Daoy (cell line): ENCODE measurements around the gene NR3C2. TPM values are rescaled to one million over a fixed set of nuclear protein-coding genes. Genes with fewer than 3 reads are reported as not detected.
"Not testable (repeated sequence)": the region's sequence is repeated elsewhere in the genome, so short reads cannot be mapped to it uniquely, and the experiment has no call there.

ENCODE experiments used
- DNase-seq: peaks from one replicate; pipeline ENCODE4 v3.0.0-alpha.2; 2015; ENCODE audit warnings: low read depth
- total RNA-seq: library from RNA; depleted of rRNA; stranded (reverse); fragments of >200 nt; shearing (Covaris generic); gene quantifications from 2 replicates; pipeline ENCODE4 v1.2.3, GENCODE V29; 2014

NR3C2 gene
- total RNA-seq, 1 experiment from 2014 or later = 0.34 TPM

DNA sequence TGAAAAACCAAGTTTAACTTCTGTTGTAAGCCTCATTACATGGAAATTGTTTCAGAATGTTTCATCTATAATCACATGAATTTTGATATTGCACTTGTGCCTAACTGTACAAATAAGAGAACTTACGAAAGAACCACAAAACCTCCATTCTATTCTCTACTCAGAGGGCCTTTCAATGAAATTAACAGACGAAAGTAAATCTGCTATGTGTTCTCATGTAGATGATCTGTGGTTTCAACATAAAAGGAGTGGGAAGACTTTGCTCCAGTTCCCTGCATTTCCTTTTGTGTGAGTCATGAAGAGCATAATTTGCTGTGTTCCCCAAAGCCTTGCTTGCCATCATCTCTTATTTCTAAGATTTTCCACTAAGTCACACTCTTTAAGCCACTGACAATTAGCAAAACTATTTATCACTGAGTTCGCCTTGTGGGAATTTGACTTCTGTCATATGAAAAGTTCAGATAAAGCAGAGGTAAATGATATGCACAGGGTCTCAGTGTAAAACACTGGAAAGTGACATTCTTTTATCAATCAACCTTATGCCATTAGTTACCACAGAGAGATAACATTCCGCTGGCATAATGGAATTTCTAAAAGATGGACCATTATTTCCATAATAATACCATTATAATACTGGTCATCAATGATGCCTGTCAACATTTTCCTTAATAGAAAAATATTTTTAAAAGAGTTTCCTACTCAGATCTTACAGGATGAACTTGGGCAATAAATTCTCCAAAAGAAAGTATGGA, 329.8 kb downstream of the NR3C2 start:
- DNase-seq = peak; percentile 22

DNA sequence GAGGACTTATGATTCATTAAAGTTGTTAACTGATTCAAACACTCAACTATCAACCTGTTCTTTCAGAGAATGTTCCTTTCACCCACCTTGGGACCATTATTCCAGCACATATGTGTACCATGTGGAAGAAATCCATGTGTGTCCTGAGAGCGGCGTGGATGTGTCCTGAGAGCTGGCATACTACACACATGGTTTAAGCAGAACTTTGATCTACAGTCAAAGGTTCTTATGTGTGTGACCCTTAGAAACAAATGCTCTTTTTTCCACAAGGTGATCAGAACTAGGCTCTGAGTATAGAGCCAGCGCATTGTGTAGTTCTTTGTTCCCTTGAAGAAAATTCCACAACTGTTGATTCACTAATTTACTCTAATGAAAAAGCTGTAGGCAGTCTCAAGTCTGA, 332.0 kb downstream of the NR3C2 start:
- no peak for DNase-seq

DNA sequence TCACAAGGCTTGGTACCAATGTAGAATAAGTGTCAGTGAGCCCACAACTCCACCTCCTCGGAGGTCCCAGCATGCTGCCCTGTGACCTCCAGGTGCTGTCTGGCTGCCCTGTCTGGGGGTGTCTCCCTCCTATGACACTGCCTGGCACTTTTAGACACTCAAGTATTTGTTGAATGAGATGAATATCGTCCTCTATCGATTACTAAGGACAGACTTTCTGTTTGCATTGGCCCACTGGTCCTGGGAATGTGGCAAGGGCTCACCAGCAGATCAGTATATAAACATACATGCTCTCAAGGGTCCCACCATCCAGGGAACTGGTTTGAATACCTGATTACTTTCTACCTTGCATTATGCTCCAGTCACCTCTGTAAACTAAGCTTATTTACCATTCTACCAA, 333.0 kb downstream of the NR3C2 start:
- no peak for DNase-seq

DNA sequence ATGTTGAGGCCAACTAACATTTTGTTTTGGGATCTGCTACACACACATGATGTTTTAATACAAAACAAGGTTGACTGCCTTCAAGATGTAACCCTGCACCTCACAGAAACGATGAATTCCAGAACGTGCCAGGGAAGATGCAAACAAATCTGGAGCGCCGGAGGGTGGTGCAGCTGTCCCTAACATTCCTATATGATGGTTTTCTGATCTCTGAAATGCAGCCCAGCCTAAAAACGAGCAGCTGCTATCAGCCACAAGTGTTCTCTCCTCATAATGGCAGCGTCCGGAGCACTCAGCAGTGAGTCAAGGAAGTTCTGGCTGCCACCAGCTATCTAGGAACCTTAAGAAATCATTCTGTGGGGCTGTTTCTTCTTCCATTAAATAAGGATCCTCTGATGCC, 333.4 kb downstream of the NR3C2 start:
- no peak for DNase-seq

DNA sequence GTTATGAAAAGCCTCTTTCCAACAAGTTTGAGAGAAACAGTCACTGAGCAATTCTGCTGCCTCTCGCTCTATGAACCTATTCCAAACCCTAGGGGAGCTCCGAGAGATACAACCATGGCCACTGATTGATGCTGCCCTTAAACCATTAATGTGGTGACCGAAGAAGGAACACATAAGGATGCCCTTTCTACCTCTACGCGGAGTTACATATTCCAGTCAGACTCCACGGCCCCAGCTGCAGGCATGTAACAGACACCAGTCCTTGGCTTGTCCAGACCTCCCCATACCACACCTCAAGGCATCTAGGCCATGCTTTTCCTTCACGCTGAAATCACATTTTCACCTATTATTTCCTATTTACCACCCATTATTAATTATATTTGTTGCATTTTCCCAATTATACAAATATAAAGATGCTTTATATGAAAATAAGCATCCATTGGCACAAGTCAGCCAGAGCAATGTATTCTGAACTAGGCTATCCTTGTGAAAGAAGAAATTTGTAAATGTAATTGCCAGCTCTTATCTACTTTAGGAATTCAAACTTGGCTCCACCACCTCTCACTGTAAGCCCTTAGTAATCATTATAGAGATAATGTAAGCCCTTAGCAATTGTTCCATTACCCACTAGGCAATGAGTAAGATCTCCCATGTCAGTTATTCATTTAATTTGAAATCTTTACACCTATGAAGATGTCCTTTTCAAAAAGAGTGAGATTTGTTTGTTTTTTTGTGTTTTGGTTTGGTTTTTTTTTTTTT, 338.4 kb downstream of the NR3C2 start:
- no peak for DNase-seq

DNA sequence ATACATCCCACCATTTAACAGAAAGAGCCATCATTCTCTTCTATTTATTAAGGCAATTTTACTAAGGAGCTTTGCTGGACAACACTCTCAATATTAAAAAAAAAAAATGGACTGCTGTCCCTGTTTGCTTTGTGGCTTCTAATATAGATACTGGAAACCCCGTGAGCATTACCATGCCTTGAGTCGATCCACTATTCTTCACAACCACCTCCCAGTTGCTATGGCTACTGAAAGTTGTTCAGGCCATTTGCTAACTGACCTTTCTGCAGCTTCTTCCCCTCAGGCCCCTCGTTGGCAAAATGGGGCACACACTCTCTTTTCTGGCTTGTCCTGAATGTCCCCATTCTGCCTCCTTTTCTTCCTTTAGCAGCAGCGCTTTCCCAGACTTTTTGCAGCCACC, 340.4 kb downstream of the NR3C2 start:
- DNase-seq = no peak

DNA sequence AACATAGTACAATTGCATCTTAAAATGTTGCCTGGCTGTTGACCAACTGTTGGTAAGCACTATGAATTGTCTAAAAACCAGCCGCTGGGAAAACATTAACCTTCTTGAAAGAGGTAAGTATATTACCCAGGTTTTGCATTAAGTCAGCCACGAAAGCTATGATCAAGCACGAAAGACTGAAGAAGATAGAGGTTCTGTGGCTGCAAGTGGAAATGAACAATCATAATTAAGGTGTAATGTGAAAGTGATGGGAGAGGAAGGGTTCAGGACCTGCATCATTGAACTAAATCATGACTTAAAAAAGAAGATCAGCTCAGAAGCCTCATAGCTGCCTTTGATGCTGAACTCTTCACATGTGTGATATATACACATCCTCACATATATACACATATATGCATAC, 341.0 kb downstream of the NR3C2 start:
- no peak for DNase-seq

DNA sequence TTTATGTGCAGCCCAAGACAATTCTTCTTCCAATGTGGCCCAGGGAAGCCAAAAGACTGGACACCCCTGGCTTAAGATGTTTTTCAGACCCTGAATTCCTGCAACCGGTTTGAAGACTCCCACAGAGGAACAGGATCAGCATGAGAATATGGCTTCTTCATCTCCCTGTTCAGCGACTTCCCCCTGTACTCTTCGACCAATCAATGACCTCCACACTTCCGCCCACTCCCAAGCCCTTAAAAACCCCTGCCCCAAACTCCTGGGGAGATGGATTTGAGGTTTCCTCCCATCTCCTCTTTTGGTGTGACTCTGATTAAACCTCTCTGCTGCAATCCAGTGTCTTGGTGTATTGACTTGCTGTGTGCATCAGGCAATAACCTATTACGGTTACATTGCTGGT, 344.4 kb downstream of the NR3C2 start:
- no peak for DNase-seq

DNA sequence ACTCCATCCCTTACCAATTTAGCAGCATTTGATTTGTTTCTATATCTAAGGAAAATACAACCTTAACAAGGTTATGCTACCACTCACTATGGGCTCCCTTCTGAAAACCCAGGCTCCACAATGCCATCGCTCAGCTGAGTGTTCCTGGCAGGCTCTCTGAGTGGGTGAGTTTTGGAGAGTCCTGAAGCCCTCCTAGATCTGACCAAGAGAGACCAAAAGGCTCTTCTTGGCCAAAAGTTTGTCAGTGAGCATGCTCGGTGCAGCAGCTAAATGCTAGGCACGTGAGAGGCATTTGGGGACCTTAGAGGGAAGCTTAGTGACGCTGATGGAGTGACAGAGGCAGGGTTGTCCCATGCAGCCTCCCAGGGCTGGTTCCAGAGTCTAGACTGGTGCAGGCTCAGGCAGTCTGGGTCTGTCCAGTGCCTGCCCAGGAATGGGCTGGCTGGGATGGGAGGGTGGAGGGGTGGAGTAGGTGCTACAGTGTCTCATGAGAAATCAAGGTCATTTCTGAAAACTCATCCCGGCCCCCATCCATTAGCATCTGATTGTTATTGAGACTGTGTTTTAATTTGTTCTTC, 346.8 kb downstream of the NR3C2 start:
- DNase-seq = no peak

DNA sequence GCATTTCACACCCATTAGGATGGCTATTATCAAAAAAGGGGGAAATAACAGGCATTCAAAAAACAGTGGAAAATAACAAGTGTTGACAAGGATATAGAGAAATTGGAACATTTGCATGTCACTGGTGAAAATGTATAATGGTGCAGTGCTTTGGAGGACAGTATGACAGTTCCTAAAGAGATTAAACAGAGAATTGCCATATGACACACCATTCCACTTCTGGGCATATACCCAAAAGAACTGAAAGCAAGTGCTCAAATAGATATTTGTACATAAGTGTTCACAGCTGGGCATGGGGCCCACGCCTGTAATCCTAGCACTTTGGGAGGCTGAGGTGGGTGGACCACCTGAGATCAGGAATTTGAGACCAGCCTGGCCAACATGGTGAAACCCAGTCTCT, 348.1 kb downstream of the NR3C2 start:
- no peak for DNase-seq

DNA sequence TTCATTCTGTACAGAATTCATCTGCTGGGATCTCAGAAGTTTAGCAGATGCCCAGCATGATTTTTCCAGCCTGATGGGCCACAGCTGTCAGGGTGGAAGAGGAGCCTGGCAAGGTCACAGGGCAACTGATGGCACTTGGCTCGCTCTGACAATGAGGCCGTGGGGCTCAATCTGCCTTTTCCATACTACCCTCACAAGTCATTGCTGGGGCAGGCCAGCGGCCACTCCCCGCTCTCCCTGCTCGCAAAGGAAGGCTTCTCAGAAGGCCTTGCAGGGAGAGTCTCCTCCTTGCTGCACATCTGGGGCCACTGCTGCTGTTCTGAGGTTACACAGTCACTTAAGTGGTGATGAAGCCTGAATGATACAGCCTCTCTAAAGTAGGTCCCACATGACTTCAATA, 349.1 kb downstream of the NR3C2 start:
- no peak for DNase-seq

DNA sequence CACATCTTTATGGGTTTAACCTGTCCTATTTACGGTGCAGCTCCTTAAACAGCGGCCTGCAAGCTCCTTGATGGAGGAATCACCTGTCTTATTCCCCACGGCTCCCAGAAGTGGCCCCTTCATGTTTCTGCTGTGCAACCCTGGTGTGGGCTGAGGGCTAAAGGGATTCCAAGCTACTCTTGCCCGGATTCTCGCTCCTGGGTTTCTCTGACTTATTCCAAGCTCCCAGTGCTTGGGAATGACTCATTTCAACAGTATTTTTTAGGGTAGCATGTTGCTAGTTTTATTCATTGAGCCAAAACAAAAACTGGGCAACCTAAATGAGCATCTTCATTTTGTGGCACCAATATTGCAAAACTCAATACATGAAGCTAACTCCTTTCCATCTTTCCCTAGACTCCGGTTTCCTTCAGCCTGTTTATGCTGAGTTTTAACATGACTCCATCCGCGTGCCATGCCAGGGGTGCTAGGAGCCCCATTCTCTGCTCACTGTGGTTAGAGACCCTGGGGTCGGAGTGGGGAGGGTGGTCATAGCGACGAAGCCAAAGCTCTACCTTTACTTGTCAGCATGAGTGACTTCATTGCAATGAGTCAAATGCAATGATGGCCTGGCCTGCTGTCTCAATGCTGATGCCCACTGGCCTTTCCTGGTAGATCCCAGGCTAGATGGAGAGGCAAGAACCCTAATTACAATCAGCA, 349.7 kb downstream of the NR3C2 start:
- no peak for DNase-seq

DNA sequence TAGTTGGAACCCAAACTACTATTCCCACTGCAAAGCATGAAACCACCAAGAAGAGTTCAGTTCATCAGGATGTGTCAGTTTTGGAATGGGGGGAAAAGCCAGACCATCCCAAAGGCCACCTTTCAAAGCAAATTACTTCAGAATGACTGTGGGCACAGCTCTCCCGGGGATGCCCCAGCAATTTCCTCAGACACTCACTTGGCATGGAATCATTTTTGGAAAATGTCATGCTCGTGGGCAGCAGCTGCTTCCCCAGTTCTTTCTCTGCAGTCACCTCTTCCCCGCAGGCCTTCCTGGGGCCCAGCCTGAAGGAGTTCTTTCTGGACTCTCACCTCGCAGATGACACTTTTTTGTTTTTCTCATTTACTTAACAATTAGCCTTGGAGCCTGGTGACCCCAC, 350.3 kb downstream of the NR3C2 start:
- no peak for DNase-seq

DNA sequence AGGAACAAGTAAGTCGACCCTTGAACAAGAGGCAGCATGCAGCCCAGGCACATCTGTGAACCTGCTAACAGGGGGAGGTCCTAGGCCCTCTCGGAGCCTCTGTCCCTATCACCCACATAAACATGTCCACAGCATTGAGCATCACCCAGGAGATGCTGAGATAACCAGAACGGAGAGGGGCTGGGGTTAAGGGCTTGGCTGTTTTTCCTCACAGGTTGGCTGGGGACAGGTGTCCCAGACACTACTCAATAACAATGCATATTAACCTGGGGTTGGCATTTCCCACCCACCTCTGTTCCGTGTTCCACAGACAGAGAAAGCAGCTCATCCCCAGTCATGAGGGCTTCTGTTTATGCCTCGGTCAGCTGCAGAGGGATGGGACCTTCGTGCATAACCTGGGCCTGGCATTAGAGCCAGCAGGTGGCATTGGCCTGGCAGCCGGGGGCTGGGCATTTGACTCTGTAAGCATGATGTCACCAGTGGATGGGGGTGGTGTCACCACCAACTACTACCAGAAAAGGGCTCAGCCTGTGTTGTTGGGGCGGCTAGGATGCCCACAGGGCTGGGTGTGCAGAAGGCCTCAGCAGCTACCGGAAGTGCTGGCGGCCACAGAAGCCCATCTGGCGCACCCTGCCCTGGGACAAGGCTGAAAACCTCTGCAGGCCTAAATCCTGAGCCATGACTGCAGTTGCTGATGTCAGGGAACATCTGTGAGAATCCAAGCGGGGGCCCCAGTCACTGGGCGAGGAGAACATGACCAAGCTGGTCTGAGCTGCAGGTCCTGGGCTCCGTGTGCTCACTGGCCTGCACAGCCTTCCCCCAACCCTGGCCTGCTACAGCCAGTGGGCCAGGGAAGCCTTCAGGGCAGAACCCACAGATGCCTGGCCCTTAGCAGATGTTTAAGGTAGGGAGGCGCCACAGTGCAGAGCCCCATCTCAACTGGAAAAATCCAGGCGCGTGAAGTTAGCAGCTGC, 351.4 kb downstream of the NR3C2 start:
- DNase-seq = no peak

DNA sequence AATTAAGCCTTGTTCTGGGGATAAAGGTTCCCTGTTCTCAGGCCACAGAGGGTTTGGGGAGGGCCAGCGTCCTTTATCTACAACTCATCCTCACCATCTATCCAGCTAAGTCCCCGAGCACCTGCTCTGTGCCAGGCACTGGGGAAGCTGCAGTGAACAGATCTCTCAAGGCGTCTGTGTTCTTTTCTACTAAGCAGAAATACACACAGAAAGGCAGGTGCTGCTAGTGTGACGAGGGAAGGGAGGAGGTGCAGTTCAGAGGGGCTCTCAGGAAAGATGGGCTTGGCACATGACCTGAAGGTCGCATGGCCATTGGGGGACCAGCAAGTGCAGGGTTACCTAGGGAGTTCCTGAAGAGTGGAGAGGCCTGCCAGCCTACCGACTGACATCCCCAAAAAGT, 352.2 kb downstream of the NR3C2 start:
- DNase-seq = no peak

DNA sequence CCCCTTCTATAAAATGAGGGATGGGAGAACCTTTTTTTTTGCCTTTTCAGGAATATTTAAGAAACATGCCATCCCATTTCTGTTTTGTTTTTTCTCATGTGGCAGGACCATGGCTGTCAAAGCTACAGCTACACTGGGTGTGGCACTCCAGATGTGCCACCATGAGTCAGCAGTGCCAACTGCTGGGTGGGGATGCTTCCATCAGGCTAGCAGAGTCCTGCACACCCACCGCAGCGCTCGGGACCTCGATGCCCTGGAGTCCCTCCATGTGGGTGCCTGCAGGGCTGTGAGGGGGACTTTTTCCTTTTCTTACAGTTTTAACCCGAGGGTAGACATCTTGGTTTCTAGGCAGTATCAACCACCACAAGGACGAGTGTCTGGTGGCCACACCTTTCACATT, 352.6 kb downstream of the NR3C2 start:
- DNase-seq = no peak

DNA sequence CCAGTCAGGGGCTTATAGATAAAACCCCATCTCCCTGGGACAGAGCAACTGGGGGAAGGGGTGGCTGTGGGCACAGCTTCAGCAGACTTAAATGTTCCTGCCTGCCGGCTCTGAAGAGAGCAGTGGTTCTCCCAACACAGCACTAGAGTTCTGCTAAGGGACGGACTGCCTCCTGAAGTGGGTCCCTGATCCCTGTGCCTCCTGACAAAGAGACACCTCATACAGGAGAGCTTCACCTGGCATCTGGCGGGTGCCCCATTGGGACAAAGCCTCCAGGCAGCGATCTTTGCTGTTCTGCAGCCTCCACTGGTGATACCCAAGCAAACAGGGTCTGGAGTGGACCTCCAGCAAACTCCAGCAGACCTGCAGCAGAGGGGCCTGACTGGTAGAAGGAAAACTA, 359.1 kb downstream of the NR3C2 start:
- not testable (repeated sequence) for DNase-seq

DNA sequence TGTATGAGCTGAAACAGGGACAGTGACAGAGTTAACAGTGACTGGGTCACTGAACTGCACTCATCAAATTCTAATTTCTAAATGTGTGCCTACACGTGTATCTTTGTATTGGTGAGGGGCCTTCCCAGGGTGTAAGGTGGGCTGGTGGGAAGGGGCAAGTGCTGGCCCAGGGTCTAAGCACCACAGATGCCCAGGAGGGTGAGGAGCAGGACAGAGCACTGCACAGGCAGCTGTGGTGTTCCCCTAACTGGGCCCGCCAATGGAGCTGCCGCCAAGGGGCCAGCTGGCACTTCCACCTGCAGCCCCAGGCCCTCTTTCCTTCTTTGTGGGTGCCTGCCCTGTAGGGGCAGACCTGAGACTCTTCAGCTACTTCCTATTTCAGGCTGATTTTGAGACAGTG, 360.5 kb downstream of the NR3C2 start:
- DNase-seq = no peak

DNA sequence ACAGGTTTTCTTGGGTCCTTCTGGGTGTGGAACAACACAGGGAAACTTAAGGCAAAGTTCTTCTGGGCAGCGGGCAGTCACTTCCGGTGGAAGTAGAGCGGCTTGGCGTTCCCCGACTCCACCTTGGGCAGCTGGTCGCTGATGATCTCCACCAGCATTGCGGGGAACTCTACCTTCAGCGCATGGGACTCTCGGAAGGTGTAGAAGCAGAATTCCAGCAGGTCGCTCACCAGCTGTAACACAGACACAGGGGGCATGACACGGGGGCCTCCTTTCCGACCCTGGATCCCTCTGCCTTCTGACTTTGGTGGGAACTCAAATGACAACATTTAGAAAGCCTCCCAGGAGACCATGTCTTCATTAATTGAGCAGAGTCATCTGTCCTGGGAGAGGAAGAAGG, 360.9 kb downstream of the NR3C2 start:
- DNase-seq = no peak

DNA sequence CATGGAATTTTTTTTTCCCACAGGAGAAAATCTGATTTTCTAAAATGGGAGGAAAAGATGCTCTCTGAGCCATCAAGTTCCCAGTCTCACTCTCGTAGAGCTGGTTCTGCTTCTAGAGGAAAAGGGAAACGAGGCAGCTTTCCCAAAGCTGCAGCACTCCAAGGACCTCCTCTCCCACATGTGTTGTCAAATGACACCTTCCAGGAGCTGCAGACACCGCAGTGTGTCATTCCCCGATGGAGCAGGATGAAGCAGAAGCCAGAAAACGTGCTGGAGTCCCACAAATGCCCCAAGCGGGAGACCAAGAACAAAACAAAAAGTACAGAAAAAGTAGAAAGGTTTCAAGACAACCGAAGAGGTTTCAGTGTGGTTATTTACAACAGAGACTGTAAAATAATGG, 362.3 kb downstream of the NR3C2 start:
- DNase-seq = no peak

DNA sequence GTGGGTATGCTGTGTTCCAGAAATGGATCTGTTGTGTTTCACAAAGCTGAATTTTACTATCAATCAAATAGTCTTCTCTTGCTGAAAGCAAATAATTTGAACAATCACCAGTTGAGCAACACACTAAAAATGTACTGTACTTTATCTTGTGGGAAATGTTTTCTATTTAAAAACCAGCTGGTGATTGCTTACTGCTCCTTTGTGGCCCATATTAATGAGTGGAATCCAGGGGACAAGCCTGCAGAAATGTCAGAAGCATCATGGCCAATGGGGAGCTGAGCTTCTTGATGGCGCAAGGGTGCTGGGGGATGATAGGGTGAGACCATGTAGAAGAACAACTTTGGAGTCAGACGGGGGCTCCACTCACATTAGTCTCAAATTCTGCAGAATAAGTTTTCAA, 364.2 kb downstream of the NR3C2 start:
- DNase-seq = no peak
